GM12878 (cell line): ENCODE data around the gene PPP1R36.

Experiments used
- CBX5 ChIP-seq: sonication (generic); IDR thresholded peaks from 2 replicates; pipeline ENCODE4 v1.6.1; 2016; ENCODE audit warnings: low read depth, moderate library complexity, mild to moderate bottlenecking, inconsistent platforms
- EGR1 ChIP-seq, 2 experiments: IDR thresholded peaks; 1 replicate in 1 of 2; 2 replicates in 1 of 2; pipeline ENCODE4 v1.6.1; 2011 to 2012; ENCODE audit warnings: low read depth in 2 of 2, low read length in 2 of 2, borderline replicate concordance in 1 of 2, mild to moderate bottlenecking in 1 of 2, moderate library complexity in 1 of 2
- EP300 ChIP-seq, 2 experiments: fragments of 150-350 bp in 1 of 2; IDR thresholded peaks; 2 replicates each; pipeline ENCODE4 v1.6.1; 2011 to 2012; ENCODE audit warnings: low read depth in 2 of 2, low read length in 2 of 2, borderline replicate concordance in 1 of 2, improper control_type of control experiment in 1 of 2, inconsistent platforms in 1 of 2; ENCODE audit not compliant: control insufficient read depth in 1 of 2
- POLR2AphosphoS5 ChIP-seq: IDR thresholded peaks from 2 replicates; pipeline ENCODE4 v1.6.1; 2011; ENCODE audit warnings: mild to moderate bottlenecking, low read length, inconsistent platforms
- TCF7 ChIP-seq: IDR thresholded peaks from 2 replicates; pipeline ENCODE4 v1.6.1; 2014; ENCODE audit warnings: antibody characterized with exemption, borderline replicate concordance
- TF ChIP-seq, protein P1 (sequence below), 3 experiments: IDR thresholded peaks in 2 of 3; conservative IDR thresholded peaks in 1 of 3; 2 replicates each; pipeline ENCODE4 v1.5.1; 2011; ENCODE audit warnings: low read depth in 3 of 3, low read length in 3 of 3, mild to moderate bottlenecking in 3 of 3, control low read depth in 2 of 3, moderate library complexity in 2 of 3, inconsistent platforms in 1 of 3, mixed read lengths in 1 of 3; ENCODE audit not compliant: control insufficient read depth in 2 of 3, insufficient read depth in 1 of 3; ENCODE audit errors: extremely low read depth in 1 of 3
- TF ChIP-seq, protein P2 (sequence below): IDR thresholded peaks from 2 replicates; pipeline ENCODE4 v1.6.1; 2012; ENCODE audit warnings: improper control_type of control experiment, low read depth, low read length; ENCODE audit not compliant: insufficient replicate concordance

DNA sequence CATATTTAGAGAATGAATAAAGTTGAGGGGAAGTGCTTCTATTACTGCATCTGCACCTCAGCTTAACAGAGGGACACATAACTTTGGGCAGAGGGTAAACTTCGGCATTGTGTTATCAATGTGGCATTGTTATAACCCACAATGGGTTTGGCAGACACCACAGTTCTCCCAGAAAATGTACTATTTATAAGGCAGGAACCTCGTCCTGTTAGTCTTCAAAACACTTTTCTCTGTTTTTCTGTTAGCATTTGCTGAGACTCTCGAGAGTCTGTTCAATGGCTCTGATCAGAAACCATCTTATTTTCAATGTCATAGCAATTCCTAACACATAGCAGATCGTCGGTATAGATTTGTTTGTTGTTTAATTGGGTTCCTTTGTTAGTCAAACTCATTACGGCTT, 13.9 kb downstream of the PPP1R36 start:
- TF ChIP-seq CBX5 (no peak), TCF7 (no peak), EP300 (IDR thresholded peaks at IDR 0.05; ENCODE audit: borderline replicate concordance in 1 of 2, control insufficient read depth in 1 of 2, low read depth in 2 of 2, low read length in 2 of 2) (no peak), POLR2AphosphoS5 (no peak), EGR1 (IDR thresholded peaks at IDR 0.05; ENCODE audit: borderline replicate concordance in 1 of 2, low read depth in 2 of 2, low read length in 2 of 2) (no peak)
- TF ChIP-seq, protein P1, sequence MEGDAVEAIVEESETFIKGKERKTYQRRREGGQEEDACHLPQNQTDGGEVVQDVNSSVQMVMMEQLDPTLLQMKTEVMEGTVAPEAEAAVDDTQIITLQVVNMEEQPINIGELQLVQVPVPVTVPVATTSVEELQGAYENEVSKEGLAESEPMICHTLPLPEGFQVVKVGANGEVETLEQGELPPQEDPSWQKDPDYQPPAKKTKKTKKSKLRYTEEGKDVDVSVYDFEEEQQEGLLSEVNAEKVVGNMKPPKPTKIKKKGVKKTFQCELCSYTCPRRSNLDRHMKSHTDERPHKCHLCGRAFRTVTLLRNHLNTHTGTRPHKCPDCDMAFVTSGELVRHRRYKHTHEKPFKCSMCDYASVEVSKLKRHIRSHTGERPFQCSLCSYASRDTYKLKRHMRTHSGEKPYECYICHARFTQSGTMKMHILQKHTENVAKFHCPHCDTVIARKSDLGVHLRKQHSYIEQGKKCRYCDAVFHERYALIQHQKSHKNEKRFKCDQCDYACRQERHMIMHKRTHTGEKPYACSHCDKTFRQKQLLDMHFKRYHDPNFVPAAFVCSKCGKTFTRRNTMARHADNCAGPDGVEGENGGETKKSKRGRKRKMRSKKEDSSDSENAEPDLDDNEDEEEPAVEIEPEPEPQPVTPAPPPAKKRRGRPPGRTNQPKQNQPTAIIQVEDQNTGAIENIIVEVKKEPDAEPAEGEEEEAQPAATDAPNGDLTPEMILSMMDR (IDR thresholded peaks at IDR 0.05 in 2 of 3, conservative IDR thresholded peaks at IDR 0.05 in 1 of 3; ENCODE audit: control insufficient read depth in 2 of 3, extremely low read depth in 1 of 3, insufficient read depth in 1 of 3, low read depth in 3 of 3, low read length in 3 of 3), result no peak
- TF ChIP-seq, protein P2, sequence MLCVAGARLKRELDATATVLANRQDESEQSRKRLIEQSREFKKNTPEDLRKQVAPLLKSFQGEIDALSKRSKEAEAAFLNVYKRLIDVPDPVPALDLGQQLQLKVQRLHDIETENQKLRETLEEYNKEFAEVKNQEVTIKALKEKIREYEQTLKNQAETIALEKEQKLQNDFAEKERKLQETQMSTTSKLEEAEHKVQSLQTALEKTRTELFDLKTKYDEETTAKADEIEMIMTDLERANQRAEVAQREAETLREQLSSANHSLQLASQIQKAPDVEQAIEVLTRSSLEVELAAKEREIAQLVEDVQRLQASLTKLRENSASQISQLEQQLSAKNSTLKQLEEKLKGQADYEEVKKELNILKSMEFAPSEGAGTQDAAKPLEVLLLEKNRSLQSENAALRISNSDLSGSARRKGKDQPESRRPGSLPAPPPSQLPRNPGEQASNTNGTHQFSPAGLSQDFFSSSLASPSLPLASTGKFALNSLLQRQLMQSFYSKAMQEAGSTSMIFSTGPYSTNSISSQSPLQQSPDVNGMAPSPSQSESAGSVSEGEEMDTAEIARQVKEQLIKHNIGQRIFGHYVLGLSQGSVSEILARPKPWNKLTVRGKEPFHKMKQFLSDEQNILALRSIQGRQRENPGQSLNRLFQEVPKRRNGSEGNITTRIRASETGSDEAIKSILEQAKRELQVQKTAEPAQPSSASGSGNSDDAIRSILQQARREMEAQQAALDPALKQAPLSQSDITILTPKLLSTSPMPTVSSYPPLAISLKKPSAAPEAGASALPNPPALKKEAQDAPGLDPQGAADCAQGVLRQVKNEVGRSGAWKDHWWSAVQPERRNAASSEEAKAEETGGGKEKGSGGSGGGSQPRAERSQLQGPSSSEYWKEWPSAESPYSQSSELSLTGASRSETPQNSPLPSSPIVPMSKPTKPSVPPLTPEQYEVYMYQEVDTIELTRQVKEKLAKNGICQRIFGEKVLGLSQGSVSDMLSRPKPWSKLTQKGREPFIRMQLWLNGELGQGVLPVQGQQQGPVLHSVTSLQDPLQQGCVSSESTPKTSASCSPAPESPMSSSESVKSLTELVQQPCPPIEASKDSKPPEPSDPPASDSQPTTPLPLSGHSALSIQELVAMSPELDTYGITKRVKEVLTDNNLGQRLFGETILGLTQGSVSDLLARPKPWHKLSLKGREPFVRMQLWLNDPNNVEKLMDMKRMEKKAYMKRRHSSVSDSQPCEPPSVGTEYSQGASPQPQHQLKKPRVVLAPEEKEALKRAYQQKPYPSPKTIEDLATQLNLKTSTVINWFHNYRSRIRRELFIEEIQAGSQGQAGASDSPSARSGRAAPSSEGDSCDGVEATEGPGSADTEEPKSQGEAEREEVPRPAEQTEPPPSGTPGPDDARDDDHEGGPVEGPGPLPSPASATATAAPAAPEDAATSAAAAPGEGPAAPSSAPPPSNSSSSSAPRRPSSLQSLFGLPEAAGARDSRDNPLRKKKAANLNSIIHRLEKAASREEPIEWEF, result no peak
